Measurements from ENCODE around the gene CDR2.
"Not testable (repeated sequence)": the region's sequence is repeated elsewhere in the genome, so short reads cannot be mapped to it uniquely, and the experiment has no call there.

Gene CDR2

DNA sequence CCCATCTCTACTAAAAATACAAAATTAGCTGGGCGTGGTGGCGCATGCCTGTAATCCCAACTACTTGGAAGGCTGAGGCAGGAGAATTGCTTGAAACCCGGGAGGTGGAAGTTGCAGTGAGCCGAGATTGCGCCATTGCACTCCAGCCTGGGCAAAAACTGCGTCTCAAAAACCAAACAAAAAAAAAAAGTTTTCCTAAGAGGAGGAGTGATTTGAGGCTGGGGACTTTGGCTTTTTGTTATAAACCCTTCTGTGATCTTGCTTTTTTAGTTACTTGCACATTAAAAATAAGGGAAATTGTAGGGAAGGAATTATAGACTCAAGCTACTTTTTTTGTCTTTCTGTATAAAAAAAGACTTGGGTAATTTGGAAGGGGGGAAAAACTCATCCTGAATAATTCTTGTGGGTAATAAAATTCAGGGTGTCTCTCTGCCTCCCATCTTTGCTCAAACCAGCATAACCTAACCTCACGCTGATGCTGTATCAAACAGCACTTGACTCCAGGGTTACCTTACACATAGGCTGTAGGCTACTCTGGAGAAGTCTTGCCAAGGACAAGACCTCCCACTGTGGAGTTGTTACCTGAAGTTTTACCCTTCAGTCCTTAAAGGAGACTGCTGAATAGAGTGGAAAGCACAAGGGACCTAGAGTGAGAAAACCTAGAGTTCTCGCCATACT is 1.7 kb upstream of the CDR2 start:
- no peak for DNase-seq (ENCODE audit: low read depth)

GRCh38 chr16:22375117-22375962 is 921 bp upstream of the CDR2 start:
- DNase-seq (ENCODE audit: low read depth): no peak

GRCh38 chr16:22373662-22374310 is 633 bp downstream of the CDR2 start:
- DNase-seq (ENCODE audit: low read depth): no peak

DNA sequence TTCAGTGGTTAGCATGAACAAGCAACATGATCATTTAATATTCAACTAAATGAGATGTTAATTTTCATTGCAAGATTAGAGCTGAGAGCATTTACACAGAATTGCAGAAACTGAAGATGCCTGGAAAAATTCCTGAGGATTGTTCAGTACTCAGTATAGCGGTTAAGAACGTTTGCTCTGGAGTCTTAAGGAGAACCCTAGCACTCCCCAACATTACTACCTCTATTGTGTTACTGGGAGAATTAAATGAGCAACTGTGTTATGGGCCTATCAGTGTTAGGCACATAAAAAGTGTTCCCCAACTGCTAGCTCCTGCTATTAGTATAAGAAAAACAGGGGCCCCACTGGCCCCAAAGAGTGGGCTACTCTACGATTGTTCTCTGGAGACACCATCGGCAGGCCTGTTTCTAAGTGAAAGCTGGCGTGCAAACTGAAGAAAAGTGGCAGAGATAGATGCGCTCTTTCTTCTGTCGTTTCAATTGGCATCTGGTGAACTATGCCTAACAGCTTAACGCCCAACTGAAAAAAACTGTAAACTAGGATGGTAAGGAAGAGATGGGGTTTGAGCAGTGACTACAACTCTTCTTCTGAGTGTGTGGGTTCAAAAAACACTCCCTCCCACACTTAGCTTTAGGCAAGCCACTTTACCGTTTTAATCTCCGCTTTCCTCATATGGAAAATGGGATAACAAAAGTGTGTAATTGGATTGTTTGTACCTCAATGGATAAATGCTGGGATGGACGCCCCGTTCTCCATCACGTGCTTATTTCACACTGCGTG is 1.3 kb downstream of the CDR2 start:
- no peak for DNase-seq (ENCODE audit: low read depth)

- DNase-seq (ENCODE audit: low read depth): peak; percentile 77
Measured at GRCh38 chr16:22370038-22370820, 4.2 kb downstream of the CDR2 start.

DNA sequence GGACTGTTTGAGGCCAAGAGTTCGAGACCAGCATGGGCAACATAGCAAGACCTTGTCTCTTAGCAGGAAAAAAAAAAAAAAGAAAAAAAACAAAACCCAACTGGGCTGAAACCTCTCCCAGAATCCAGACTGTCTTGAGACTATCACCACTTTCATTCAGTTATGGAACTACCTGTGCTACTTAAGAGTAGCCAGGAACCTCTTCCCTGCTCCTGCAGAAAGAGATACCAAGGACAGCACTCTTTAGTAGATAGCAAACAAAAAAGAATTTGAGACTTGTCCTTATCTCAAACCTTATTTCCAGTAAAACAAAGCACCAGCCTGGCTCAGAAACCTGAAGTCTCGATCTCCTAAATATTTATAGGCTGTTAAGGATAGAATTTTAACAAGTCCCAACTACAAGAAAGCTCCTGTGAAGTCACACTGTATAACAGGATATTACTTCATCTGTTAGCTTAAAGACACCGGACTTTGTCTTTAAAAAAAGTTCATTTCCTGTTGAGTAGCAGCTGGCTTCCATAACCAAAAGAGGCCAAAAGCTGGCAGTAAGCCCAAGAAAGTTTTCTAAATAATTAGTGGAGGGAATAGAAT is 5.1 kb downstream of the CDR2 start:
- no peak for DNase-seq (ENCODE audit: low read depth)

DNA sequence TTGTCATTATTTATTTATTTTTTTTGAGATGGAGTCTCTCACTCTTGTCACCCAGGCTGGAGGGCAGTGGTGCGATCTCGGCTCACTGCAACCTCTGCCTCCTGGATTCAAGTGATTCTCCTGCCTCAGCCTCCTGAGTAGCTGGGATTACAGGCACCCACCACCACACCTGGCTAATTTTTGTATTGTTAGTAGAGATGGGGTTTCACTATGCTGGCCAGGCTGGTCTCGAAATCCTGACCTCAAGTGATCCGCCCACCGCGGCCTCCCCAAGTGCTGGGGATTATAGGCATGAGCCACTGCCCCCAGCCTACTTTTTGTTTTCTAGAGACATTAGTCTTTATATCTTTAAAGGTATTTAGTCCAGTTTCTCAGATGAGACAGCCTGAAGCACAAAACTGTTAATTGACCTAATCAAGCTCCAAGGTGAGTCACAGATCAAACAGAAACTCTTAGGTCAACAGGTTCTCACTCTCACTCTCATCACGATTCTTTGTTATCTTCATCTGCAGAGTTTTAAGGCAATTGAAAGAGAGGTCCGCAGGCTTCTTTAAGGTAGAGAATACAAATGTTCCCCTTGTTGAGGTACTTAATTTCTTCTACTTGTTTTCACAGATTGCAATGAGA is 6.1 kb downstream of the CDR2 start:
- not testable (repeated sequence) for DNase-seq (ENCODE audit: low read depth)

- DNase-seq (ENCODE audit: low read depth): no peak
Measured at GRCh38 chr16:22366889-22367288, 7.5 kb downstream of the CDR2 start.

DNA sequence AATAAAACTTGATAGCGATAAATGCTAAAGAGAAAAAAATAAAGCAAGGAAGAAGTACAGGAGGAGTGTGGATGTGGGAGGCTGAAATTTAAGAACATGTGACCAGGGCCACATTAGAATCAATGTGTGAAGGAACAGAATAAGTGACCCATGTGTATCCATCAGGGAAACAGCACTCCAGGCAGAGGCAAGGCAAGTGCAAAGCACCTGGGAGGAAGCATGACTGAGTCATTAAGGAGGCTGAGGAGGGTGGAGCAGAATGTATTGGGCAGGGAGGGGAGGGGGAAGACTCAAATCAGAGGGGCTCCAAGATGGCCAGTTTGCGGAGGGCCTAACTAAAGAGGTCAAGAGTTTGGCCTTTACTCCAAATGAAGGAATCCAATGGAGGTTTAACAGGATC is 8.0 kb downstream of the CDR2 start:
- DNase-seq (ENCODE audit: low read depth): no peak

- DNase-seq (ENCODE audit: low read depth): no peak
Measured at GRCh38 chr16:22364241-22364640, 10.2 kb downstream of the CDR2 start.

DNA sequence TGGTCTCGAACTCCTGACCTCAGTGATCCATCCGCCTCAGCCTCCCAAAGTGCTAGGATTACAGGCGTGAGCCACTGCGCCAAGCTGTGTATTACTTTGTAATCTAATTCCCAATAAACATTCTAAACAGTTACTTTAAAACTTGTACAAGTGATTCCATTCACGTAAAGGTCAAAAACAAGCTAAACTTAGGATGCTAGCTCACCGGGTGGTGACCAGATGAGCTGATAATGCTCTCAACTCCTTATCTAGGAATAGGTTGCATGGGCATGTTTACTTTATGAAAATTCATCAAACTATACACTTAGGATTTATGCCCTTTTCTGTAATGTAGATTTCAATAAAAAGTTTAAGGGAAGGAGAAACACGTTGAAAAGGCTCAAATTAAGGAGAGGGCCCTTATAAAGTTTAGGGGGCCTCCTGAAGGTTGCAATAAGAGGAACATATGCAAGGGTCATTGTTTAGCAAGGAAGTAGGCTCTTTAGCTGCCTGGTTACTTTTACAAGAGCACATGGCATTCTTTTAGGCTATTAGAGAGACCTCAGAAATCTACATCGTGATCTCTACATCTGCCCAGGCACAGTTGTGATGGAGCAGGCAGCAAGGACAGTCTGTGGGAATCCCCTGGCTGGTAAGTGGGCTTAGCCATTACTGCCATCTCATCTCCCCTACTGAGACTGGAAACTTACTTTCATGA is 13.3 kb downstream of the CDR2 start:
- no peak for DNase-seq (ENCODE audit: low read depth)

GRCh38 chr16:22359679-22360078 is 14.7 kb downstream of the CDR2 start:
- no peak for DNase-seq (ENCODE audit: low read depth)

- DNase-seq (ENCODE audit: low read depth): no peak
Measured at GRCh38 chr16:22358000-22358399, 16.4 kb downstream of the CDR2 start.

- no peak for DNase-seq (ENCODE audit: low read depth)
Measured at GRCh38 chr16:22357635-22357971, 16.8 kb downstream of the CDR2 start.

- no peak for DNase-seq (ENCODE audit: low read depth)
Measured at GRCh38 chr16:22356930-22357634, 17.3 kb downstream of the CDR2 start.

DNA sequence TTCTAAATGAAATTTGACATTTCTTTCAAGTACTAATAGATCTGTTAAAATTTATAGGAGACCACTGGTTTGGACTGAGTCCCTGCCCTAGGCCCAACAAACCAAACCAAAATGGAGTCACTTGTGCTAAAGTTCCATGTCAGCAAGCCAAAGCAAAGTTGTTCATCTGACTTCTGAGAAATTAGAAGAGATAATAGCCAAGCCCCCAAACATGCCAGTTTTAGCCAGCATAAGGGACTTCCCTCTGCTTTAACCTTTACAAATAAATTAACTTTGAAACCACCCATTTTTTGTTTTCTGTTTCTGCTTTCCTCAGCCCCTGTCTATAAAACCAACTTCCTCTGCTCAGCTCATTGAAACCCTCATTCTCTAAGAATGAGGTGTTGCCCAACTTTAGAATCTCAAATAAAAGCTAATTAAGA is 18.9 kb downstream of the CDR2 start:
- DNase-seq (ENCODE audit: low read depth): no peak

DNA sequence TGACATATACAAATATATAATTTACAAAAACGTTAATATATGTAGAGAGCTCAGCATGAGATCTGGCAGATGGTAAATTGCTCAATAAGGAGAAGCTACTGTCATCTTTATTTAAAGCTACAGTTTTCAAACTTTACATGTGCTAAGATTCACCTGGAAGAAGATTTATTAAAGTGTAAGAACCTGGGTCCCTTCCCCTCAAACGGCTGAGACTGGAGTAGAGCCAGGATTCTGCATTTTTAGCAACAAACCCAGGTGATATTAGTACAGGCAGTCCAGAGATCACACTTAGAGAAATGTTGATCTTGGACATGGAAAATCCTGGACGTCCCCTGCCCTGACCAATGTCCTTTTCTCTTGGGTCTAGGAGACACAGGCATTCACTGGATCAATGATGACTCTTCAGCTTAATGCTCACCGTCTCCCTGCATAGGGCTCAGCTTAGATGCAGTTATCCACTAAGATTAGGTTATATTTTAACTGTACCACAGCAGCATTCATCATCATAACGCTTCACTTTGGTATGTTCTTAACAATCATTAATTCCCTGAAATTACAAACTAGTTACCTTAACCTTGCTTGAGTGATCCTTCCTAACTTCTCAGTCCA is 20.4 kb downstream of the CDR2 start:
- no peak for DNase-seq (ENCODE audit: low read depth)

DNA sequence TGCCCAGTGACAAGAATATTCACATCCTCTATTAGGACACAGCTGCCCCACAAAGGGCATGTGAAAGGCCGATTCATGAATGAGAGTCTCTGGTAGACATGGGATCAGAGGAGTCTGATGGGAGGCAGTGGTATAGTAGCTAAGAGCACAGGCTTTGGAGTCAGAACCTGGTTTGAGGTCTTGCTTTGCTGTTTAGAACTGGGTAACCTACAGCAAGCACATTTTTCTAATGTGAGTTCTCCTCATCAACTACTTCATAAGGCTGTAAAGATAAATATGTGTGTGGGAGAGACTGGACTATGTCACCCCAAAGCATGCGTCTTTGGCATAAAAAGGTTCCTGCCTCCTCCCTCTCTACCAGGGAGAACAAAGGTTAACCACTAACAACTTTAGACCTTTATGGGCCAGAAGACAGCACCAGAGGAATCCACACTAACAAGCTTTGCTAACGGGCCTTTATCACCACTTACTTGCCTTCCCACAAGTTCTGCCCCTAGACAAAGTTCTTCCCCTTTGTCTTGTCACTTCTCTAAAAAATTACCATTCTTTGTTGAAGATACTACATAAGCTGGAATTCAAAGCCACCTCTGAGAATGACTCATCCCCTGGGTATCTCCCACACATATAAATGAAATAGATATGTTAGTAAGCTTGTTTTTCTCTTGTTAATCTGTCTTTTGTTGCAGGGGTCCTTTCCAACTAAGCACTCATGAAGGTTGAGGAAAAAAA is 21.1 kb downstream of the CDR2 start:
- peak; percentile 62 for DNase-seq (ENCODE audit: low read depth)

Measured in GM04504 (cell line).